Measurements from ENCODE around the gene RUFY4. TPM values are rescaled to one million over a fixed set of nuclear protein-coding genes. Genes with fewer than 3 reads are reported as not detected.

RUFY4 gene
- total and polyA plus RNA-seq, 9 of the 15 experiments (the other 6 are each of a cell fraction or from before 2014, with no cell fraction given) = not detected

DNA sequence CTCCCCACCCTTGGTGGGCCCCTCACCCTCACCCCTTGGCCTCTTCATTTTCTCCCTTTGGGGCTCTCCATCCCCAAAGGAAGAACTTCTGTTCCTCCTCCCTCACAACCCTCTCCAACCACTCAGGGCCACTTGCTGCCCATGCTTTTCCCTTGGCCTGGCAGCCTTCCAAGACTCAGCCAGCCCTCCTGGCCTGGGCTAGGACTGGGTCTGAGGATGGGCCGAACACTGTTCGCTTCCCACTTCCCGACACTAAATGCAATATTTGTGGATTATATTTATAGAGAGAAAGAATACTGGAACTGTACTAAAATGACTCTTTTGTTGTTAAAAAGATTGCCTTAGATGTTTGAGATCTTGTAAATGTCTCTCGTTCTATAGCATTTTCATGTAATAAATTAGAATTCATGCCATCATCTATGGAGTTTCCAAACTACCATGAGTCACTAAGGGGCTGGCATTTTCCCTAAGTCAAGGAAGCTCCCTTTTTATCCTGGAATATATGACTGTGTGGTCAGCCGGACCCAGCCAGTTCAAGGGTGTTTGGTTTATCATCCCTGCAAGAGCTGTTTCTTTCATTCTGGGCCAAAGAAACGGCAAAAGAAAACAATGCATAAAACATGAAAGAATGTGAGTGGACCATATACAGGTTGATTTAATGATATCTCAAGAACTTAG, 60.5 kb downstream of the RUFY4 start:
- Histone ChIP-seq H3K27ac (ENCODE audit: extremely low read depth, low read depth, low read length) (no peak overlapping the region), H2AFZ (ENCODE audit: low read depth, low read length) (no peak overlapping the region), H4K20me1 (replicated peaks; ENCODE audit: control insufficient read depth, insufficient read depth, low read length) (no peaks in the 10 kb centered on the region), H3K79me2 (ENCODE audit: control insufficient read depth, insufficient read depth, low read length) (no peaks in the 10 kb centered on the region), H3K36me3 (ENCODE audit: control insufficient read depth, insufficient read depth, low read length) (no peaks in the 10 kb centered on the region), H3K4me3 (no peak overlapping the region), H3K9me3 (replicated peaks; ENCODE audit: control insufficient read depth, insufficient read depth, low read depth, low read length) (no peaks in the 10 kb centered on the region), H3K9ac (ENCODE audit: insufficient read depth in 1 of 2, low read depth in 2 of 2, low read length in 2 of 2) (no peak overlapping the region), H3K4me2 (ENCODE audit: insufficient read depth, low read length) (no peak overlapping the region), H3K4me1 (replicated peaks in 1 of 2; ENCODE audit: control insufficient read depth in 2 of 2, insufficient read depth in 2 of 2, low read length in 2 of 2) (no peaks in the 10 kb centered on the region; a peak in 1 of 5 replicates), H3K9me1 (ENCODE audit: control insufficient read depth, insufficient read depth, low read length) (no peaks in the 10 kb centered on the region), H3K27me3 (ENCODE audit: control insufficient read depth in 2 of 2, insufficient read depth in 2 of 2, low read length in 2 of 2) (peaks cover 0 to 19% of the 10 kb centered on the region in 2 experiments; a peak in 3 of 5 replicates)
- no peak for FAIRE-seq
- TF ChIP-seq MYNN (IDR thresholded peaks at IDR 0.05) (no peak), MYNN (CRISPR knock-in tag; IDR thresholded peaks at IDR 0.05) (no peak), NFIC (IDR thresholded peaks at IDR 0.05) (0 out of 2 replicates have a peak, but pooled peaks have one; percentile 7), HNRNPK (IDR thresholded peaks at IDR 0.05; ENCODE audit: low read depth, low read length, poor library complexity, severe bottlenecking) (no peak), BRF1 (IDR thresholded peaks at IDR 0.05; ENCODE audit: borderline replicate concordance, extremely low read depth, insufficient read length) (no peak)
- in situ Hi-C loops (cut with MboI) = no loop called here
- intact Hi-C loops (cut with micrococcal nuclease) = no loop called here
- no peak for ATAC-seq
- POLR2A ChIA-PET = interaction anchor here (0.6 kb wide), 1 partner anchor 108 kb away, joined by 3 read pairs; no protein-coding TSS in a partner anchor
- no peak for DNase-seq (ENCODE audit: extremely low read depth in 1 of 4, low spot score in 3 of 4)
- 8% methylated on average over 6 of the region's 6 CpGs for WGBS (ENCODE audit: insufficient coverage, low coverage, missing lambda C conversion rate)
- no TSS peak for BruUV-seq (replicated peaks)
- CTCF ChIA-PET (ENCODE audit: low intra/inter-chr PET ratio) = no interaction called here

DNA sequence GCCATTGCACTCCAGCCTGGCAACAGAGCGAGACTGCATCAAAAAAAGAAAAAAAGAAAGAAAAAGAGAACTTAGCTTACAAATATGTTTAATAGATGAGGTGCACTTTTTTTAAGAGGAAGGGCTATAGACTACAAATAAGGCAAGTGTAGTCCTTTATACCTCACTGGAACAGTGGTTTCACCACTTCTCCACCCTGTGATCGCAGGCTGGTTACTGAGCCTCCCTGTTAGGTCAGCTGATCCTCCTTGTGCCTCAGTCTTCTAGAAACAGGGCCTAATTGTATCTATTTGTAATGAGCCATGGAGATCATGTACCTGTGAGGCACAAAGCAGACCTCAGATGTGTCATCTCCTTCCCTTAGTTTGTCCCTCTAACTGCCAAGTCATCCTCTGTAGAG, 61.3 kb downstream of the RUFY4 start:
- Histone ChIP-seq H3K4me3 (no peak overlapping the region), H4K20me1 (replicated peaks; ENCODE audit: control insufficient read depth, insufficient read depth, low read length) (no peaks in the 10 kb centered on the region), H3K4me2 (ENCODE audit: insufficient read depth, low read length) (no peak overlapping the region), H3K27me3 (ENCODE audit: control insufficient read depth in 2 of 2, insufficient read depth in 2 of 2, low read length in 2 of 2) (peaks cover 0 to 26% of the 10 kb centered on the region in 2 experiments; a peak in 4 of 5 replicates), H3K27ac (ENCODE audit: extremely low read depth, low read depth, low read length) (no peak overlapping the region), H3K9me3 (replicated peaks; ENCODE audit: control insufficient read depth, insufficient read depth, low read depth, low read length) (no peaks in the 10 kb centered on the region), H3K9me1 (ENCODE audit: control insufficient read depth, insufficient read depth, low read length) (no peaks in the 10 kb centered on the region), H3K79me2 (ENCODE audit: control insufficient read depth, insufficient read depth, low read length) (no peaks in the 10 kb centered on the region), H3K4me1 (replicated peaks in 1 of 2; ENCODE audit: control insufficient read depth in 2 of 2, insufficient read depth in 2 of 2, low read length in 2 of 2) (no peaks in the 10 kb centered on the region; a peak in 1 of 5 replicates), H3K9ac (ENCODE audit: insufficient read depth in 1 of 2, low read depth in 2 of 2, low read length in 2 of 2) (no peak overlapping the region), H2AFZ (ENCODE audit: low read depth, low read length) (no peak overlapping the region), H3K36me3 (ENCODE audit: control insufficient read depth, insufficient read depth, low read length) (no peaks in the 10 kb centered on the region)
- intact Hi-C loops (cut with micrococcal nuclease) = no loop called here
- ATAC-seq (no peak), DNase-seq (ENCODE audit: extremely low read depth in 1 of 4, low spot score in 3 of 4) (no peak), FAIRE-seq (no peak)
- CTCF ChIA-PET (ENCODE audit: low intra/inter-chr PET ratio) = no interaction called here
- POLR2A ChIA-PET = interaction anchor here (0.6 kb wide), 1 partner anchor 107 kb away, joined by 3 read pairs; no protein-coding TSS in a partner anchor
- WGBS (ENCODE audit: insufficient coverage, low coverage, missing lambda C conversion rate) = 25% methylated on average over 2 of the region's 2 CpGs
- BruUV-seq (replicated peaks) = no TSS peak
- in situ Hi-C loops (cut with MboI) = no loop called here
- TF ChIP-seq FOXA1 (IDR thresholded peaks at IDR 0.05; ENCODE audit: borderline replicate concordance) = no peak
- TF ChIP-seq, protein P1, sequence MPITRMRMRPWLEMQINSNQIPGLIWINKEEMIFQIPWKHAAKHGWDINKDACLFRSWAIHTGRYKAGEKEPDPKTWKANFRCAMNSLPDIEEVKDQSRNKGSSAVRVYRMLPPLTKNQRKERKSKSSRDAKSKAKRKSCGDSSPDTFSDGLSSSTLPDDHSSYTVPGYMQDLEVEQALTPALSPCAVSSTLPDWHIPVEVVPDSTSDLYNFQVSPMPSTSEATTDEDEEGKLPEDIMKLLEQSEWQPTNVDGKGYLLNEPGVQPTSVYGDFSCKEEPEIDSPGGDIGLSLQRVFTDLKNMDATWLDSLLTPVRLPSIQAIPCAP (CRISPR knock-in tag; IDR thresholded peaks at IDR 0.05; ENCODE audit: borderline replicate concordance) = no peak
- no peak for TF ChIP-seq HMG20B (CRISPR knock-in tag; IDR thresholded peaks at IDR 0.05)
- TF ChIP-seq BACH1 (tag; IDR thresholded peaks at IDR 0.05) = no peak
- TF ChIP-seq FOXP1 (CRISPR knock-in tag; IDR thresholded peaks at IDR 0.05) = no peak
- TF ChIP-seq TCFL5 (CRISPR knock-in tag; conservative IDR thresholded peaks at IDR 0.05) = no peak
- TF ChIP-seq ZNF79 (CRISPR knock-in tag; IDR thresholded peaks at IDR 0.05; ENCODE audit: low read depth) = no peak
- no peak for TF ChIP-seq TBL1XR1 (IDR thresholded peaks at IDR 0.05; ENCODE audit: low read length in 2 of 2)
- TF ChIP-seq NBN (IDR thresholded peaks at IDR 0.05; ENCODE audit: low read depth) = no peak

Data from K562 (cell line).